Body of pancreas (tissue), 4 donors: ENCODE data around the gene DLST. TPM values are rescaled to one million over a fixed set of nuclear protein-coding genes. Genes with fewer than 3 reads are reported as not detected.

Source experiments
- ATAC-seq: fragments of 150-250 bp; one replicate; pipeline ENCODE4 v1.9.1; 2016
- DNase-seq, 4 donors: peaks; one replicate each; pipeline ENCODE4 v3.0.0-alpha.2; 2019
- H3K27ac ChIP-seq, 4 donors: fragments of 200-600 bp; sonication (generic); 1 replicate in 3 of 4; 2 replicates in 1 of 4; pipeline versions ENCODE4 v1.5.1 to v1.6.1; 2016 to 2019; ENCODE audit warnings: mild to moderate bottlenecking in 1 of 4, mixed read lengths in 1 of 4, moderate library complexity in 1 of 4
- H3K27me3 ChIP-seq, 2 donors: fragments of 200-600 bp; sonication (generic); one replicate each; pipeline ENCODE4 v1.6.0; 2016; ENCODE audit warnings: mild to moderate bottlenecking in 1 of 2
- H3K36me3 ChIP-seq, 2 donors: fragments of 200-600 bp; sonication (generic); replicated peaks in 1 of 2; 2 replicates each; pipeline ENCODE4 v1.5.1; 2016; ENCODE audit warnings: low read depth in 2 of 2; ENCODE audit not compliant: insufficient read depth in 1 of 2
- H3K4me1 ChIP-seq: fragments of 200-600 bp; sonication (generic); one replicate; pipeline ENCODE4 v1.6.0; 2016
- H3K4me3 ChIP-seq, 2 donors: fragments of 200-600 bp; sonication (generic); 1 replicate in 1 of 2; 2 replicates in 1 of 2; pipeline ENCODE4 v1.5.1; 2016 to 2019
- H3K9me3 ChIP-seq, 3 donors: fragments of 200-600 bp; sonication (generic); 1 replicate in 2 of 3; 2 replicates in 1 of 3; pipeline ENCODE4 v1.5.1; 2016
- POLR2A ChIP-seq, 3 donors: fragments of 450-650 bp; IDR thresholded peaks; one replicate each; pipeline ENCODE4 v1.6.1; 2016; ENCODE audit warnings: antibody characterized with exemption in 3 of 3, mild to moderate bottlenecking in 2 of 3
- WGBS, 2 donors: methylation state at CpG; one replicate each; pipeline ENCODE4 v1.1.5; 2017; 5-methylcytosine and 5-hydroxymethylcytosine counted together
- intact Hi-C: fragments of 100-400 bp; cut with DNase I; formaldehyde crosslinking; loops from one replicate; pipeline ENCODE4 v1.15.1; 2023
- total RNA-seq, 2 donors: library from RNA; depleted of rRNA; stranded (reverse); fragments of >200 nt; gene quantifications; one replicate each; pipeline ENCODE4 v1.1.0, GENCODE V29; 2016
- TF ChIP-seq, protein P1 (sequence below), 7 experiments: fragments of 450-650 bp in 4 of 7; fragments of 200-600 bp in 3 of 7; sonication (generic) in 3 of 7; IDR thresholded peaks; one replicate each; pipeline ENCODE4 v1.5.1; 2016 to 2019; ENCODE audit warnings: antibody characterized with exemption in 7 of 7

Gene DLST
- total RNA-seq, 2 donors from 2014 or later: 33.7 to 36.3 TPM

GRCh38 chr14:74947353-74948227 is 65.9 kb downstream of the DLST start:
- WGBS, 2 donors: 79 to 88% methylated on average over 13 of the region's 13 CpGs
- Histone ChIP-seq H3K27ac (no peak overlapping the region), H3K9me3 (no peaks in the 10 kb centered on the region), H3K27me3 (no peaks in the 10 kb centered on the region), H3K4me1 (peaks cover 24% of the 10 kb centered on the region), H3K36me3 (no peaks in the 10 kb centered on the region), H3K4me3 (no peak overlapping the region)
- intact Hi-C loops: loop anchor here (5.0 to 10.0 kb wide), 2 partner anchors 140 to 357 kb away; no protein-coding TSS in a partner anchor
- ATAC-seq (no peak), DNase-seq (no peak)
- TF ChIP-seq, protein P1, sequence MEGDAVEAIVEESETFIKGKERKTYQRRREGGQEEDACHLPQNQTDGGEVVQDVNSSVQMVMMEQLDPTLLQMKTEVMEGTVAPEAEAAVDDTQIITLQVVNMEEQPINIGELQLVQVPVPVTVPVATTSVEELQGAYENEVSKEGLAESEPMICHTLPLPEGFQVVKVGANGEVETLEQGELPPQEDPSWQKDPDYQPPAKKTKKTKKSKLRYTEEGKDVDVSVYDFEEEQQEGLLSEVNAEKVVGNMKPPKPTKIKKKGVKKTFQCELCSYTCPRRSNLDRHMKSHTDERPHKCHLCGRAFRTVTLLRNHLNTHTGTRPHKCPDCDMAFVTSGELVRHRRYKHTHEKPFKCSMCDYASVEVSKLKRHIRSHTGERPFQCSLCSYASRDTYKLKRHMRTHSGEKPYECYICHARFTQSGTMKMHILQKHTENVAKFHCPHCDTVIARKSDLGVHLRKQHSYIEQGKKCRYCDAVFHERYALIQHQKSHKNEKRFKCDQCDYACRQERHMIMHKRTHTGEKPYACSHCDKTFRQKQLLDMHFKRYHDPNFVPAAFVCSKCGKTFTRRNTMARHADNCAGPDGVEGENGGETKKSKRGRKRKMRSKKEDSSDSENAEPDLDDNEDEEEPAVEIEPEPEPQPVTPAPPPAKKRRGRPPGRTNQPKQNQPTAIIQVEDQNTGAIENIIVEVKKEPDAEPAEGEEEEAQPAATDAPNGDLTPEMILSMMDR (IDR thresholded peaks at IDR 0.05): no peak
- no peak for TF ChIP-seq POLR2A (IDR thresholded peaks at IDR 0.05)

- TF ChIP-seq, protein P1 (IDR thresholded peaks at IDR 0.05): no peak
- TF ChIP-seq POLR2A (IDR thresholded peaks at IDR 0.05): no peak
- ATAC-seq (no peak), DNase-seq (no peak)
- Histone ChIP-seq H3K36me3 (no peaks in the 10 kb centered on the region), H3K9me3 (no peaks in the 10 kb centered on the region), H3K4me1 (peaks cover 24% of the 10 kb centered on the region), H3K27me3 (no peaks in the 10 kb centered on the region), H3K4me3 (no peak overlapping the region), H3K27ac (no peak overlapping the region)
- intact Hi-C loops: loop anchor here (5.0 to 10.0 kb wide), 2 partner anchors 139 to 356 kb away; no protein-coding TSS in a partner anchor
- 76 to 77% methylated on average over 14 to 23 of the region's 23 CpGs for WGBS, 2 donors
Observed at GRCh38 chr14:74948228-74949175, 66.8 kb downstream of the DLST start.

DNA sequence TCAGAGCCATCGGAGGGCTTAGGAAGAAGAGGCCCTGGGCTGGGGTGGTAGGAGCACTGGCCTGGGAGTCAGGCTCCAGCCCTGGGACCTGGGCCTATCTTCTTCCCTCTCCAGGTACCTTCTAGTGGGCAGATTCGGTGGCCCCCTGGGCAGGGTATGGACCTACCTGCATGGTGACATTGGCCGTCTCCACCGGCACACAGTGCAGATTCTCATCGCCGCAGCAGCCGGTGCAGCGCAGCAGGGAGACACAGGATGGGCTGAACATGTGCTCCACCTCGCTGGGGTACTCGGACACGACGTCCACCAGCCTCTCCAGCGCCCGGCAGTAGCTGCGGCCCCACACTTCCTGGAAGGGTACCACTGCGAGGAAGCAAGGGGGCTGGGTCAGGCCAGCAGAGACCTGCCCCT is 67.5 kb downstream of the DLST start:
- Histone ChIP-seq H3K4me3 (no peak overlapping the region), H3K27ac (no peak overlapping the region), H3K4me1 (peaks cover 28% of the 10 kb centered on the region), H3K36me3 (no peaks in the 10 kb centered on the region), H3K27me3 (no peaks in the 10 kb centered on the region), H3K9me3 (no peaks in the 10 kb centered on the region)
- DNase-seq: no peak
- no peak for ATAC-seq
- TF ChIP-seq, protein P1 (IDR thresholded peaks at IDR 0.05): no peak
- TF ChIP-seq POLR2A (IDR thresholded peaks at IDR 0.05): no peak
- intact Hi-C loops: loop anchor here (5.0 to 10.0 kb wide), 2 partner anchors 138 to 356 kb away; no protein-coding TSS in a partner anchor
- WGBS, 2 donors: 83 to 93% methylated on average over 1 to 16 of the region's 16 CpGs

DNA sequence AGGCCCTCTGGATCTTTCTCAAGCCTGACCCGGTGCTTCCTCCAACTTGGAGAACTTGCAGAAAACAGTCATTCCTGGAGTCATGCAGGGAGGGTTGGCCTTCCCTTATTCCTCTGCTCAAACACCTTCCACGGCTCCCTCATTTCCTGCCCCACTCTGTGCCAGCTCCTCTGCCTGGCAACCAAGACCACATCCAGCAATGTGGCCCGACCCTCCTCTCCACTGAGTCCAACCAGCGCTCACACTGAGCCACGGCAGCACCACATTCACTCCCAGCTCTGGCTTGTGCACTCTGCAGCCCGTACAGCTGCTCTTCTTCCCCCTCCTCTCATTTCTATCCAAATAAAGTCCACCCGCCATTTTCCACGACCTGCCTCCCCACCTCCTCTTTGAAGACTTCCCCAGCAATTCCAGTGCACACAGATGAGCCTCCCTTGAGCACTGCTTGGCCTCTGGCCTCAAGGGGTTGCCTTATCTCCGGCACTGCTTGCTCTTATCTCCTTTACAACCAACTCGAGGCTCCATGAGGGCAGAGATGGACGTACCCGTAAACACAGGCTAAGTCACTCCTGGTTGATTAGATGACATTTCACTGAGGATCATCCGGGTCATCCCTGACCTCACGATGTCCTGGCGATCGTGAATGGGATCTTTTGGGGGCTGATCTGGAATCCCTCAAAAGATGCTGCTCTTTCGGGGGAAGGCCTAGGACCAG is 68.3 kb downstream of the DLST start:
- 78 to 85% methylated on average over 14 to 16 of the region's 17 CpGs for WGBS, 2 donors
- Histone ChIP-seq H3K27me3 (no peaks in the 10 kb centered on the region), H3K4me1 (peaks cover 35% of the 10 kb centered on the region), H3K36me3 (no peaks in the 10 kb centered on the region), H3K9me3 (no peaks in the 10 kb centered on the region), H3K27ac (no peak overlapping the region), H3K4me3 (no peak overlapping the region)
- ATAC-seq: no peak
- TF ChIP-seq, protein P1 (IDR thresholded peaks at IDR 0.05): no peak
- TF ChIP-seq POLR2A (IDR thresholded peaks at IDR 0.05): no peak
- intact Hi-C loops: loop anchor here (5.0 to 10.0 kb wide), 2 partner anchors 137 to 355 kb away; no protein-coding TSS in a partner anchor
- DNase-seq: no peak
